Measurements from ENCODE around the gene CLSTN1. TPM values are rescaled to one million over a fixed set of nuclear protein-coding genes. Genes with fewer than 3 reads are reported as not detected.

The CLSTN1 gene
- total RNA-seq, 1 experiment from 2014 or later = 100 TPM

- no peak overlapping the region for H2AK5ac ChIP-seq (ENCODE audit: insufficient read length, low read length)
- no peak overlapping the region for H4K91ac ChIP-seq (ENCODE audit: insufficient read length, low read depth, low read length)
- no peak overlapping the region for H2BK15ac ChIP-seq (ENCODE audit: low read depth, low read length)
- no peak overlapping the region for H3T11ph ChIP-seq (ENCODE audit: low read length)
- peaks cover 0 to 3% of the 10 kb centered on the region in 2 experiments; a peak in 1 of 5 replicates for H3K9me3 Mint-ChIP-seq
- no peak overlapping the region for H3K56ac ChIP-seq (ENCODE audit: insufficient read length, low read depth, low read length)
- no peaks in the 10 kb centered on the region for H3K27me3 ChIP-seq (ENCODE audit: insufficient read depth, low read length)
- H2BK20ac ChIP-seq (ENCODE audit: low read depth, low read length, poor library complexity, severe bottlenecking) = no peak overlapping the region
- H3K27ac Mint-ChIP-seq = peak overlapping the region in 1 of 3 experiments; percentile 86; a peak in 3 of 7 replicates
- H4K8ac ChIP-seq (replicated peaks; ENCODE audit: insufficient read length, low read depth, low read length) = no peak overlapping the region
- no peaks in the 10 kb centered on the region for H4K20me1 ChIP-seq (ENCODE audit: control insufficient read depth, insufficient read depth, insufficient read length)
- H3K9ac ChIP-seq (ENCODE audit: extremely low read depth, insufficient read length, low read length) = no peak overlapping the region
- no peaks in the 10 kb centered on the region for H3K79me1 ChIP-seq (ENCODE audit: insufficient read depth, low read depth, low read length, poor library complexity, severe bottlenecking)
- no peak overlapping the region; a peak in 1 of 5 replicates for H3K4me3 Mint-ChIP-seq
- no CpG with 5 or more reads among the region's 9 CpGs for WGBS (ENCODE audit: extremely low coverage, insufficient read length, low lambda C conversion rate)
- no peaks in the 10 kb centered on the region for H3K9me3 ChIP-seq (ENCODE audit: control insufficient read depth, low read depth, low read length)
- H3K79me2 ChIP-seq (ENCODE audit: insufficient read depth, low read length) = no peaks in the 10 kb centered on the region
- H2BK120ac ChIP-seq (ENCODE audit: low read depth, low read length, poor library complexity, severe bottlenecking) = no peak overlapping the region
- no peak overlapping the region for H4K5ac ChIP-seq (ENCODE audit: insufficient read length, low read depth, low read length)
- DNase-seq = peak; percentile 22
- H3K36me3 Mint-ChIP-seq (ENCODE audit: insufficient read depth in 1 of 3, low read depth in 3 of 3) = no peaks in the 10 kb centered on the region
- no peaks in the 10 kb centered on the region for H3K23me2 ChIP-seq (ENCODE audit: insufficient read length, low read depth, low read length, poor library complexity, severe bottlenecking)
- H2AFZ ChIP-seq (ENCODE audit: low read length) = no peak overlapping the region
- H2BK5ac ChIP-seq (ENCODE audit: insufficient read length, low read length) = no peak overlapping the region
- no peaks in the 10 kb centered on the region for H3K4me1 ChIP-seq (ENCODE audit: insufficient read depth, low read length)
- no peak overlapping the region for H3K18ac ChIP-seq (ENCODE audit: insufficient read length, low read depth, low read length)
- TF ChIP-seq CTCF (conservative IDR thresholded peaks at IDR 0.05) = no peak
- no peak overlapping the region for H3K14ac ChIP-seq (ENCODE audit: insufficient read depth, low read length)
- no peak overlapping the region for H3K27ac ChIP-seq (ENCODE audit: insufficient read length, low read depth, low read length)
- no peak overlapping the region for H3K23ac ChIP-seq (ENCODE audit: insufficient read length, low read depth, low read length)
- H2BK12ac ChIP-seq (ENCODE audit: insufficient read length, low read depth, low read length) = no peak overlapping the region
- no peaks in the 10 kb centered on the region for H3K27me3 Mint-ChIP-seq (ENCODE audit: low read depth)
- no peak overlapping the region for H3K4ac ChIP-seq (ENCODE audit: low read depth, low read length)
- H3K4me1 Mint-ChIP-seq = peaks cover 30 to 56% of the 10 kb centered on the region in 2 experiments
- H3K4me2 ChIP-seq (ENCODE audit: insufficient read depth, insufficient read length, low read length) = no peak overlapping the region
Measured at GRCh38 chr1:9845914-9846313, 22.1 kb upstream of the CLSTN1 start.
